HG03442 (cell line): ENCODE data around the gene CCDC88C.

Experiments
- ATAC-seq: cut with Tn5 transposase; IDR thresholded peaks from one replicate; pipeline ENCODE4 v1.9.1; 2021; ENCODE audit warnings: mild to moderate bottlenecking, moderate library complexity; ENCODE audit not compliant: unreplicated experiment

Gene CCDC88C

DNA sequence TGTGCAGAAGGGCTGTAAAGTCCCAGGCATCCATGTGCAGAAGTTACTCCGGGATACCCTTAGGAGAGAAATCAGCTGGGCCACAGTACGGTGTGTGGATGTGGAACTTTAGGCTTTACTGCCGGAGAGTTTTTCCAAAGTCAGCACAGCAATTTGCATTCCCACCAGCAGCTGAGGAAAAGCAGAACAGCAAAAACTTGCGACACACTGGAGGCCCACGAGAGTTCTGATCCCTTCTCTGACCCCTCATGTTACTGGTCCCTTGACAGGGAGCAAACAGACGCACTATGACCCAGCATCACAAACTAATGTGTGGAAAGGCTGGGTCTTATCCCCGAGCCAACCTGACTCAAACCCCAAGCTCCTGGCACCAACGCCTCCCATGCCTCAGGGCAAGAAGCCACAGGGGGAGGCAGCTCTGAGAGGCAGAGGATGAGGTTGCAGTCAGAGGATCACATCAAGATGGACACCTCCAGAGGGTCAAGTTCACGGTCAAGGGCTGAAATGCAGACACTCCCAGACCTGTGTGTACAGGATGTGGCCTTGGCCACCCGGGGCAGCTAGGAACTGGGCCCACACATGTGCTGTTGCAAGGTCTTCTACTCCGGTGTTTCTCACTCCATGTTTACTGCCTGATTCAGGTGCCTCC, 38.6 kb downstream of the CCDC88C start:
- no peak for ATAC-seq

DNA sequence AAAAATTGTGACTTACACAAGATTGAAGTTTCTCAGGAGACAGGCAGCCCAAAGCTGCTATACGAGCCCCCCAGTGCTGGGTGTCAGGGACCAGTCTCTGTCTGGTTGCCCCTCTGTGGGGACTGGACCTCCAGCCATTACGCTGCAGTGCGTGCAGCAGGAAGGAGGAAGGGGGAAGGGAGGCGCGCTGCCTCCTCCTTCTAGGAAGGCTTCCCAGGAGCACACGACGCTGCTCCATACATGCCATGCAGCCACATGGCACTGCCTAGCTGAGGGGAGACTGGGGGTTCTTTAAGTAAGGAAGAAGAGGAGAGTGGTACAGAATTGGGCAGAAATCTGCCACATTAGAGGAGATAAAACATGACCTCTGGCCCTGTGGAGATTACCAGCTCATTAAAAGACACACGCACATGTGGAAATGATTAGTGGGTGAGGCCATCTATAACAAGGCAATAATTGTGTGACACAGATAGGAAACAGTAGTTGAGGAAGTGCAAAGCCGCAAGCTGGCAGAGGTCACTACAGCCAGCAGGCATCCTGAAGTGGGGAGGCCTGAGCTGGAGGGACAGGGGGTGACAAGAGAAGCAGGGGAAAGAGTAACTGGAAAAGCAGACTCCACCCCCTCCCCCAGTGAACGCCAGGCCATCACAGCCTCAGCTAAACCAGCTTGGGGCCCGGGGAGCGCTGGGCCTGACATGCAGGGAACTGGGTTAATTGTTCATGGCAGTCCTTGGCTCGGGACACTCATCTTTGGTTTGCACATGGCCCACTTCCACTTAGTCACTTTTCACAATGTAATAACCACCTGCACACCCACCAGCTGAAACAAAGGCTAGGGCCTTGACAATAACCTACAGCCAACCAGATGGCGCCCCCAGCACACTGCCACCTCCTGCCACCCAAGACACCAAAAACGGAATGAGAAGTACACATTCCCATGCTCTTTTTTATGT, 39.6 kb downstream of the CCDC88C start:
- ATAC-seq = no peak

DNA sequence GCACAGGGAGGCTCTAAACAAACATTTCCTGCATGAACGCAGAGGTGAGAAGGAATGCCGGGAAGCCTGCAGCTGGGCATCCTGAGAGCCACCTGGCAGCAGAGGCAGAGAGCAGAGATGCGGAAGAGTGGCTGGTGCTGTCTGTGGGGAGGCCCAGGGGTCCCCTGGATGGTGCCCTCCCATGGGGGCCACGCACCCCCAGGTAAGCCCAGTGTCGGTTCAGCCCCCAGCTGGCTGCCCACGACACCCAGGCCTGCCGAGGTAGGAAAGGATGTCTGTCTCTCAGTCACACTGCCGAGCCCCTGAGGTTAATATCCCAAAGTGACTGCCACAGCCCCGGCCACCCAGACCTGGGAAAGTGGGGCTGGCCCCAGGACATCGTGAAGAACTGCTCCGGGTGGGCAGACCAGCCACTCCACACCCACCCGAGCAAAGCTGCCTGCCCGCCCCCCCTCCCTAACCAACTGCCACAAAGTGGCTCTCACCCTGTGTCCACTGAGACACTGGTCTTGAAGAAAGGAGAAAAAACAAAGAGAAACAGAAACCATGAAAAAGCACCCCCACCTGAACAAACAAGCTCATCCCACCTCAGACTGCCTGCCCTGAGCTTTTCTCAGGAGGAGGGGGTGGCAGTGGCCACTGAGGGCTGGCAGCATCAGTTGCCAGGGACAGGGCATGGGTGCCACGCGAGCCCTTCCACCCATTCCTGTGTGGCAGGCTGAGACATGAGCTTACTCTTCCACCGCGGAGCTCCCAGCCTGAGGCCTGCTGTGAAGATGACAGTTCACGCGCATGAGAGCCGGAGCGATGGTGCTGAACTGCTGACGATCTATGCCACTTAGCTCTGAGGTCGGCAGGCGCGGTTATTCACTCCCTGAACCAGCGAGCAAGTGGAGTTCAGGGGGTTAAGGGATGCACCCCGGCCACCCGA, 40.8 kb downstream of the CCDC88C start:
- no peak for ATAC-seq

DNA sequence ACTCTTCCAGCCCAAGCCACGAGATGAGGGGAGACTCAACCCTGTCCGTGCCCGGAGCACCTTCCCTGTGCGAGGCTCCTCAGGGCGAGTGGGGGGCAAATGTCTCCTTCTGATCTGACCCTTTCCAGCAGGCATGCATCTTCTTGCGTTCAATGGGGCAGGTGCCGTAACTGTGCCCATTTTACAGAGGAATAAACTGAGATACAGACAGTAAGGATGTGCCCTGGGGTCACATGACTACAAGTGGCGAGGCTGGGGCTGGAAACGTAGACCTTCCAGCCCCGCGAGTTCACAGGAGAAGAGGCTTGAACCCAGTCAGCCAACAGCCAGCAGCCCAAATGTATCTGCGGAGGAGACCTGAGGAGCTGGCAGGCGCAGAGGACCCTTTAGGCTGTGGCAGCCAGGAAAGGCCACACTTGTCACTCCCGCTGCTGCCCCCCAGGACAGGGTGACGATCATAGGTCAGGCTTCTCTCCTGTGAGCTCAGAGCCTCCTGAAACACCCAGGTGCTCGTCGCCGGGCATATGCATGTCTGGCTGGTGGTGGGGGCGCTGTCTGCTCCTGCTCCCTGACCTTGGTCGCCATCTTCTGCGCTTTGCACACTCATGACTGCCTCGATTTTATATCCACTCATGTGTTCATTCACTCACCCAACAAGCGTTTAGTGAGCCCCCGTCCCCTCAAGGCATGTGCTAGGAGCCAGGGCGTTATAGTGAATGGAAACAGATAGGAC, 41.7 kb downstream of the CCDC88C start:
- ATAC-seq = no peak

DNA sequence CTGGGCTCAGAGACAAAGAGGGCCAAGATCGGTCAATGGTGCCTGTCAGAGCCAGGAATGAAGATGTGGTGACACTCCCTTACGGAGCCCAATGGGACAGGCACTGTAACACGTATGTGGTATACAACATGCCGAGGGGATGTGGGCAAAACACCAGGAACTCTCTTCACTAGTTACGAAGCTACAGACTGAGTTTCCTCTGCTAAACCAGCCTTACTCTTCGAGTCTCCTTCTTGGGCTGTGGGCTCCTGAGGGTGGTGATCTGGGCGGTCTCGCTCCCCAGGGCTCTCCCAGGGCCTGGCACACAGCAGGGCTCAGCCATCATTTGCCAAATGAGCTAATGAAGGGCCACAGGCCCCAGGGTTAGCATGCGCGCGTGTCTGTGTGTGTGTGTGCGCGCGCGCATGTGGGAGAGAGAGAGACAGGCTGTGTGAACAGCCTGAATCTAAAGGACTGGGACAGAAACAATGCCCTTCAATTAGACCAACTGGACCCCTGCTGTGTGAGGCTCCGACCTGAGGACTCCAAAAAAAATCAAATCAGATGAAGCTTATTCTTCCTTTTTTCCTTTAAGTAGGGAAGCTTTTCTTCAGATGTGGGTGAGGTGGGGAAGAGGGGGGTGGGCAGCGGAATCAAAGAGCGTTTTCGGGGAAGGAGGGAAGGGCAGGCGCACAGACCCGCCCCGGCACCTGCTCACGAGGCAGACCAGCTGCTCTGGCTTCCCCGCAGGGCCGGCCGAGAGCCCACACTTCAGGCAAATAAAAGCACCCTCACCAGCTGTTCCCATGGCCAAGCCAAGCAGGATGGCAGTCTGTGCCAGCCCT, 42.5 kb downstream of the CCDC88C start:
- ATAC-seq = no peak

DNA sequence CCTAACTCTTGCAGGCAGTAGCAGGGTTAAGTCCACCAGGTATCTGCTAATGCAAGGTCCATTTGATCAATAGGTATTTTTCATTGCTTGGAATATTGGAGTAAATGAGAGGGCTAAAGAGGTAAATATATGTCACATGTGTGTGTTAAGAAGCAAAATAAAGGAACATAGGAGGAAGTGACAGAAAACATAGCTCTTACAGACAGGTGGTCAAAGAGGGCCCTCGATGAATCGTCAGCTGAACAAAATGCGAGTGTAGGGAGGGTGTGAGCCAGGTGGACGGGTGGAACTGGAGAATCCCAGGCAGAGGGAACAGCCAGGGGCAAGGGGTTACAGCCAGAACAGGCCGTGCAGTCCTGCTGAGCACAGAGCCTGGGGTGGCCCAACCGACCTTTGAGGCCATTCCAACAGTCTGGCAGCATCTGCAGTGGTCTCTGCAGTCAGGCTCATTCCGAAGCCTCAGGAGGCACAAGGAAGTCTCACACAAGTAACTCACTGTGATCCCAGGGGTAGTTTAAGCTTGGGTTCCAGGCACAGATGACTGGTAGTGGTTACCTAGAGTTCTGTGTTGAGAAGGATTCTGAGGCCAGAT, 43.2 kb downstream of the CCDC88C start:
- ATAC-seq = no peak

DNA sequence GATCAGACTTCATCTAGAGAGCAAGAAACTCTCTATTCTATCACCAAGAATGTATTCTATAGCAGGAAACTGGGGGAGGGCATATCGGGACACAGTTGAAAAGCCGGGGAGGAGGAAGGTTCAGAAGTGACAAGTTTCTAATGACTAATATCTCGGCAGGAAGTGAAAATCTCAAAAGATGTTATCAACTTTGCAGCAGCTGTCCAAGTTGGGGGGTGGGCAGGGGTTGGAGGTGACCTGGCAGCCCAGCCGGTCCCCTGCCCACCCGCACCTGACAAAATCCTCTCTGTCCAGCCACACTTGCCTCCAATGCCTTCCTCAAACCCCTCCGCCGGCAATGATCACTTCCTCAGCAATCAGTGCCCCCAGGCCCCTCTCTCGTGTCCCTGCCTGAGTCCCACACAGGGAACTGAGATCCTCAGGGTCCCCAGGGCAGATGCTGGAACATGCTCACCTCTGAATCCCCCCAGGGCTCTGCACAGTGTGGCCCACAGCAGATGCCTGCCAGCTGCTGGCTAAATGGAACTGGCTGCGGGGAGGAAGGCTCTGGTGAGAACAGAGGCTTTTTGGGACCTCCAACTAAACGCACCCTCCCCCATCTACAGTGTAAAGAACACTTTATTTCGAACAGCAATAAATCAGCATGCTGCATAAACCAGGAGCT, 43.9 kb downstream of the CCDC88C start:
- ATAC-seq = peak; percentile 61

DNA sequence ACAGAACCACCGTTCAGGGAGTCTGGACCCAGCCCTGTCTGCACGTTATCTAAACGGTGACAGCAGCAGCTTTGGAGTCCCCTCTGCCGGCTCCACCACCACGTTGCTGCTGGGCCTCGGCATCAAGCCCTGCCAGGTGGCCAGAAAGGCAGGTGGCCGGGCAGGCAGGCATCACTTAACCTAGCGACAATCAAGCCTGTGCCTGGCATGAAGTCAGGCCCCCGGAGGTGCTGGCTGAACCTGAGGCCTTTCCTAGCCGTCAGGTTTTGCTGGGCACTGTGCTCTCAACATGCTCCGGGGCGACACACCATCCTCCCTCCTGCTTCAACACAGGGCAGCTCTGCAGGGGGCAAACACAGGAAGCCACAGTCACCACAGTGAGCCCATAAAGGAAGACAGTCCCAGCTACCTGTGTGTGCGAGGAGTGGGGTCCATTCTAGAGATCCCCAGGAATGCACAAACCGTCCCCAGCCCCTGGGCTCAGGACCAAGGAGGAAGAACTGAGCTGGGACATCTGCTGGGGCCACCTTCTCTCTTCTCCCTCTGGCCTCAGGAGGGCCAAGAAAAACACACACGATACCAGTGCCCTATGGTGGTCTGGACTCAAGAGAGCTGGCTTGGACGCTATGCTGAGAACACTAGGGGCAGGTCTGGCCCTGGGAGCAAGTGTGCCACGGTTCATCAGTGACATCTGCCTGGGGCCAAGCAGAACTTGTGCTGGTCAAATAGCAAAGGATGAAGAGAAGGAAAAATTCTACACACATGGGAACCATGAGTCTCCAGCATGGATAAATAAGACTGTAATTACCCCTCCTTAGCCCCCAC, 44.7 kb downstream of the CCDC88C start:
- ATAC-seq = no peak

DNA sequence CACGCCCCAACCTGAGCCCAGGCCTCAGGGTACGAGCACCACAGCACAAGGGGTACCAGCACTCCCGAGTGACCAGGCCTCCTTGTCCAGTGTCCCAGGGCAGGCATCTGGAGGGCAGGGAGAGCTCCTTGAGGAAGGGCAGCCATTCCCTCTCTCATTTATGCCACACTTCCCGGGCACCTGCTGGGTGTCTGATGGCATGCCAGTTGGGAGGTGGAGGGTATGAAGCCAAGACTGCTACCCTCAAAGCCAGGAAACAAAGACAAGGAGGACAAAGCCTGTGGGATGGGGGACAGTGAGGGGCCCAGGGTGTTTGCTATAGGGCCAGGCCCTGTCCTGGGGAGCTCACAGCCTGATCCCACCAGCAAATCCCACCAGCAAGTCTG, 45.6 kb downstream of the CCDC88C start:
- ATAC-seq = no peak

DNA sequence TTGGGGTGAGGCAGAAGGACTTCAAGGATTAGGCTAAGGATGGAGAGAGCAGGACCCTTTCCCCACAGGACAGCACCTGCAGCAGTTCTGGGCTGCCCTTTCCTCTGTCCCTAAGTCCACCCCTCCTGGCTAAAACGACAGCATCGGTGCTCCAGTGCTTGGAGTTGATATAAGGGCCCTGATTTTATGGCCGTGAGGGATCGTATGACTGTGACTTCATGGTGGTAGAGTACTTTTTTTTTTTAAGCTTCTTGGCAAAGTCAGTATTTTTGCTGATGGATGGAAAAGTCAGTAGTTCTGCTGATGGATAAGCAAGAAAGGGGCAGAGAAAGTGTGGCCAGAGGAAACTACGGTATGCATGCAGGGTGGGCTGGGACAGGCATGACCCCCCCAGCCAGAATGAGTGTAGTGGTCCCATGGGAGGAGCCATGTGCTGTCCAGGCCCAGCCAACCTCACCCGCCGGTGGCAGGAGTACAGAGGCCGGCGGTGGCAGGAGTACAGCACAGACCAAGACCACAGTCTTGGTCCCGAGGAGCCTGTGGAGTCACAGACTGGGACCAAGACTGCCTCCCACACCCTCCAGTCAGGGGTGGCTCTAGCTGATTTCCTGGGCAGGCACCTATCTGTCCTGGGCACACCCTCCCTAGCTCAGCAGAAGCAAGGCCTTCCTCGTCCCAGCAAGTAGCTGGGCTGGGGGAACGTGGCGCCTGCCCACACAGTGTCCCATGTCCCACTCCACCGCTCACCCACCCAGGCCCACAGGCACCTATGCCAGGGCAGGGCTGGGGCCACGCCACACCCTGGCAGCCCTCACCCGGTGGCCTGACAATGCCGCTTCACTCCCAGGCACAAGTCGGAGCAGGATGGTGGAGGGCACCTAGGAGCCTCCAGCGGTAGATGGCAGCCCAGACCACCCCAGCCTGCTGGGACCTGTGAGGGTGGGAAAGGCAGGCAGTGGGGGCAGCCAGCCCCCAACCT, 46.3 kb downstream of the CCDC88C start:
- no peak for ATAC-seq

DNA sequence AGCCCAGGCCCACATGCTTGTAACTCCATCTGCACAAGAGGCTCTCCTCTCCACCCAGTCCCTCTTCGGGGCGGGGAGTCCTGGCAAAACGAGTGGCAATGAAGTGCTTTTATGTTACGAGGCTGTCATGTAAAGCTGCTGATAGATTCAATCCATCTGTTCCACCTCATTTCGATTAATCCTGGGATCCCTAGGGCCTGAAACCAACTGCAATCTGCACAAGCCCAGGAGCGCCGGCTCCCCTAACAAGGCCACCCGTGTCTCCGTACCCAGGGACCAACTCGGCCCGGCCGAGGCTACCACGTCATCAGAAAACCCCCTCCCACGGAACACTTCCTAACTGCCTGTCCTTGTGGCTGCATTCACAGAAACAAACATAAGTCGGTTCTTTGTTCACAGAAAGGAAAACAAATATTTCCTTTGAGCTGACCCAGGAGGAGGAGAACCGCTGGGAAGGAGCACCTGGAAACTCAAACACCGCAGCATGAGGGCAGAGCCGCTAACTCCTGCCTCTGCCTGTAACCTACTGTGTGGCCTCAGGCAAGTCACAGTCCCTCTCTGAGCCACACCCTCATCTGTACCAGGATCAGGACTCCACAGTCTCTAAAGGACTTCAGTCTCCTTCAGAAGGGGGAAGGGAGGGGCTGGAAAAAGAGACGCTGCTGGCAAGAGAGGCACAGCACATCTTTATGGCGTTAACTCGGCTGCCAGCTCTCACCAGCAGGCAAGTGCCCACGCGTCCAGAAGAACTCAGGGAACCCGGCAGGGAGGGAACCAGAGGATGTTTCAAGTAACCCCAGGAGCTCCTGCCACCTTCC, 47.8 kb downstream of the CCDC88C start:
- no peak for ATAC-seq

DNA sequence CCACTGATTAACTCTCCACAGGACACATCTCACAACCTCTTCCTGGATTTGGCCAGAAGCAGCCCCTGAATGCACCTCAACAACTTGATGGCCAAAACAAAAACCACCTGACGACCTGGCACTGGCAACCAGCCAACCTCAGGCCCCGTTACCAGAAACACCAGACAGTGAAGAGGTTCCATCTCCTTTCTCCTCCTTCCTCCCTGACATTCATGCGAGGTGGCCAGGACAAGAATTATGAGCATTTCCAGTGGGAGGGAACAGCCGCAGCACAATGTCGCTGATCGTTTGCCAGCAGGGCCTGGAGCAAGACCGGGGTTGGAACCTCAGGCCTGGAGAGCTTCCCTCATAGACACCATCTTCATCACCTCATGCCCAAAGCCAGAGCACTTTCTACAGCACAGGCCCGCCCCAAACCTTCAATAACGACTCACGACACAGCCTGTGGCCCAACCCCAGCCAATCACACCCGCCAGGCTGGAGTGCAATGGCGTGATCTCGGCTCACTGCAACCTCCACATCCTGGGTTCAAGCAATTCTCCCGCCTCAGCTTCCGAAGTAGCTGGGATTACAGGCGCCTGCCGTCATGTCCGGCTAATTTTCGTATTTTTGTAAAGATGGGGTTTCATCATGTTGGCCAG, 48.7 kb downstream of the CCDC88C start:
- ATAC-seq = no peak

DNA sequence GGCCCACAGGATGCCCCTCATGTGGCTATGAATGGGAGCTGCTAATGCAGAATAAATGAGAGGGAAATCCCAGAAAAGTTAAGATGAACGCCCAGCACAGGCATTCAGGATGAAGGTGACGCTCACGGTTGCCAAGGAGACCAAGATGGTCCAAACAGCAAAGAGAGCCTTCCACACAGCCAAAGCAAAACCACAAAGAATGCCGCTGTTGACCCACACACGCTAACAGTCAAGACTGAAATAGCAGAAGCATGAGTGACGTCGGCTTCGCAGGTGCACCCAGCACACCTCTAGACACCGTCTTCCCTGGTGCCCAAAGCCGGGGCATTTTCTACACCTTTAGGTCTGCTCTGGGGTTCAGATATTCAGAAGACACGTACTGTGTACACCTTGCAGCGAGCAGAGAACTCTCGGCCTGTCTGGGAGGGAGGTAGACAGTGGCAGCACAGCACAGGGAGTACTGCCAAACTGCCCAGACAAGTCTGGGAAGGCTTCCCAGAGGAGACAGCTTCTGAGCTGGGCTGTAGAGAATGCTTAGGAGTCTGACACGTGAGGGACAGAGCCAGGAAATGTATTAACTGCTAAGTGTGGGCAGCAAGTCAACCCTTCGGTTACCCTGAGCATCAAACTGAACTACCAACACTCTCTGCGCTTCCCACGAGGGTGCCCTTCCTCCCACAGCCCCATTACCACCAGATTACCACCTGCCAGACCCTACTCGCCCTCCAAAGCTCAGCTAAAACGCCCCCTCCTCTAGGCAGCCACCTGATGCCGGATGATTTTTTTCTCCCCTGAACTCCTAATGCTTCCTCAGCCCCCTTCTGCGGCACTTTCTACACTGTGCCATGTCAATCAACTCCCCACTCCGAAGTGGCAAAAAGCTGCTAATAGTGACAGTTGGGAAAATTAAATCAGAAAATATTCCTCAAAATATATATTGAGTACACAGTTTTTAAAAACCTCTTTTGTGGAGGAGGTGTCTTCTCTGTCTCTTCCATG, 50.1 kb downstream of the CCDC88C start:
- peak; percentile 58 for ATAC-seq

DNA sequence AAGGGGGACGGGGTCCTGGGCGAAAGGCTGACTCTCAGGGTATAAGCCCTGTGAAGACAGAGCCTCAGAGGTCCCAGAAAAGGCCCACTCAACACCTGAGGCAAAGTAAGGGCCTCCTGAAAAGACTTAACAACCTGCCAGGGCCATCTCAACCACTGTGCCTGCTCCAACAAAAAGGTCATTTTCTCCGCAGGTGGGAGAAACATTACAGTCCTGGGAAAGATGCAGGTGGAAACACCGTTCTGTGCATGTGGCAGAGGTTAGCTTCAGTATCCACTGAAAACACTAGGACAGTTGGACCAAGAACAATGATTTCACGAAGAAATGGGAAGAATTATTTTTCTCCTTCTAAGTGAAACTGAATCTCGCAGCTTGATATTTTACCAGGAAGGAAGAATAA, 50.9 kb downstream of the CCDC88C start:
- no peak for ATAC-seq
